NCI-H2029 (cell line): ENCODE results near the gene ADORA2A.

ENCODE experiments used
- DNase-seq: peaks from one replicate; lab custom pipeline; 2025; lab: John Stamatoyannopoulos, UW

The ADORA2A gene

GRCh38 chr22:24453853-24454252, 26.5 kb downstream of the ADORA2A start:
- no peak for DNase-seq

- DNase-seq, result no peak
Observed at GRCh38 chr22:24455039-24455438, 27.6 kb downstream of the ADORA2A start.

GRCh38 chr22:24455751-24456426, 28.5 kb downstream of the ADORA2A start:
- DNase-seq, result no peak

GRCh38 chr22:24457894-24458420, 30.6 kb downstream of the ADORA2A start:
- no peak for DNase-seq

GRCh38 chr22:24459911-24460310, 32.5 kb downstream of the ADORA2A start:
- DNase-seq, result no peak

GRCh38 chr22:24460418-24461089, 33.2 kb downstream of the ADORA2A start:
- no peak for DNase-seq

GRCh38 chr22:24463071-24463760, 35.8 kb downstream of the ADORA2A start:
- DNase-seq, result no peak

- DNase-seq, result no peak
Observed at GRCh38 chr22:24465566-24465965, 38.2 kb downstream of the ADORA2A start.

- DNase-seq, result no peak
Observed at GRCh38 chr22:24465975-24466374, 38.6 kb downstream of the ADORA2A start.

- DNase-seq, result no peak
Observed at GRCh38 chr22:24466716-24467328, 39.4 kb downstream of the ADORA2A start.

- no peak for DNase-seq
Observed at GRCh38 chr22:24467340-24467739, 39.9 kb downstream of the ADORA2A start.

- DNase-seq, result no peak
Observed at GRCh38 chr22:24471570-24471969, 44.2 kb downstream of the ADORA2A start.

GRCh38 chr22:24473284-24473683, 45.9 kb downstream of the ADORA2A start:
- DNase-seq, result no peak

- no peak for DNase-seq
Observed at GRCh38 chr22:24474221-24474620, 46.8 kb downstream of the ADORA2A start.

- DNase-seq, result no peak
Observed at GRCh38 chr22:24474649-24475255, 47.4 kb downstream of the ADORA2A start.

- DNase-seq, result no peak
Observed at GRCh38 chr22:24481641-24482040, 54.2 kb downstream of the ADORA2A start.

GRCh38 chr22:24482575-24482974, 55.2 kb downstream of the ADORA2A start:
- peak; percentile 9 for DNase-seq

GRCh38 chr22:24482998-24483397, 55.6 kb downstream of the ADORA2A start:
- no peak for DNase-seq

GRCh38 chr22:24483976-24484545, 56.7 kb downstream of the ADORA2A start:
- DNase-seq, result no peak

- DNase-seq, result no peak
Observed at GRCh38 chr22:24485170-24485569, 57.8 kb downstream of the ADORA2A start.

- DNase-seq, result no peak
Observed at GRCh38 chr22:24485608-24486007, 58.2 kb downstream of the ADORA2A start.

GRCh38 chr22:24486501-24486921, 59.1 kb downstream of the ADORA2A start:
- DNase-seq, result no peak
